ENCODE measurements around the gene TVP23C.

GRCh38 chr17:15501282-15501681, 62.0 kb downstream of the TVP23C start:
- TF ChIP-seq EP300 (IDR thresholded peaks at IDR 0.05; ENCODE audit: borderline replicate concordance in 1 of 2, low read depth in 2 of 2, low read length in 2 of 2): no peak
- TF ChIP-seq JUND (IDR thresholded peaks at IDR 0.05; ENCODE audit: low read length): no peak
- no peak for TF ChIP-seq POLR2A (IDR thresholded peaks at IDR 0.05; ENCODE audit: control extremely low read depth in 1 of 2, low read depth in 2 of 2, low read length in 2 of 2)
- no peak for TF ChIP-seq ATF2 (IDR thresholded peaks at IDR 0.05; ENCODE audit: low read length)
- TF ChIP-seq RAD21 (IDR thresholded peaks at IDR 0.05 in 1 of 2, conservative IDR thresholded peaks at IDR 0.05 in 1 of 2; ENCODE audit: low read depth in 2 of 2, low read length in 2 of 2): no peak
- no peak for TF ChIP-seq CEBPB (IDR thresholded peaks at IDR 0.05; ENCODE audit: low read depth, low read length)
